Endothelial cell of umbilical vein (primary cell): ENCODE measurements around the gene METTL15. TPM values are rescaled to one million over a fixed set of nuclear protein-coding genes. Genes with fewer than 3 reads are reported as not detected.

Experiments
- BruUV-seq: library from RNA; stranded (reverse); fragments of 400-500 nt; replicated peaks from 2 replicates; lab custom pipeline; 2021; lab: Mats Ljungman, UMichigan
- CTCF ChIA-PET: fragments of 300-600, 350-600 bp; sonication (Branson Sonifier 250); formaldehyde crosslinking; loops from one replicate; lab custom pipeline; 2021; ENCODE audit warnings: antibody characterized with exemption, inconsistent platforms; lab: Charles Lee
- POLR2A ChIA-PET: fragments of 300-600, 350-600 bp; sonication (Branson Sonifier 250); formaldehyde crosslinking; loops from one replicate; lab custom pipeline; 2021; ENCODE audit warnings: antibody characterized with exemption, inconsistent platforms; lab: Charles Lee
- DNase-seq: peaks from one replicate; pipeline ENCODE4 v3.0.0-alpha.2; 2011; ENCODE audit warnings: low read depth, low spot score
- FAIRE-seq: peaks from 2 replicates; lab custom pipeline; 2011; peaks lifted over from hg19 to GRCh38; lab: Jason Lieb, UNC
- H2AFZ ChIP-seq: 2 replicates; pipeline ENCODE4 v1.6.0; 2012; ENCODE audit warnings: low read depth, low read length, control low read depth, inconsistent platforms
- H3K27ac ChIP-seq: 2 replicates; pipeline ENCODE4 v1.5.1; 2011; ENCODE audit warnings: low read depth, mild to moderate bottlenecking, control low read depth, low read length, moderate library complexity; ENCODE audit not compliant: insufficient read depth
- H3K27me3 ChIP-seq, 2 experiments: 2 replicates each; pipeline versions ENCODE4 v1.6.0 to v1.6.1; 2011; ENCODE audit warnings: low read length in 2 of 2, mixed read lengths in 1 of 2; ENCODE audit not compliant: control insufficient read depth in 2 of 2, insufficient read depth in 2 of 2
- H3K36me3 ChIP-seq, 2 experiments: 2 replicates in 1 of 2; 3 replicates in 1 of 2; pipeline ENCODE4 v1.5.1; 2011; ENCODE audit warnings: low read length in 2 of 2, mild to moderate bottlenecking in 1 of 2, moderate library complexity in 1 of 2; ENCODE audit not compliant: control insufficient read depth in 2 of 2, insufficient read depth in 2 of 2; ENCODE audit errors: extremely low read depth in 1 of 2
- H3K4me1 ChIP-seq: 3 replicates; pipeline ENCODE4 v1.5.1; 2011; ENCODE audit warnings: mild to moderate bottlenecking, low read length; ENCODE audit not compliant: control insufficient read depth, insufficient read depth; ENCODE audit errors: extremely low read depth
- H3K4me2 ChIP-seq: 2 replicates; pipeline ENCODE4 v1.6.1; 2011; ENCODE audit warnings: low read length, control low read depth, mixed read lengths; ENCODE audit not compliant: insufficient read depth
- H3K4me3 ChIP-seq, 3 experiments: fragments of 200-600 bp in 1 of 3; sonication (generic), shearing (Covaris generic) in 1 of 3; replicated peaks in 1 of 3; 2 replicates each; pipeline ENCODE4 v1.5.1; 2011 to 2016; ENCODE audit warnings: control low read depth in 3 of 3, low read length in 3 of 3, mild to moderate bottlenecking in 2 of 3, inconsistent platforms in 1 of 3, low read depth in 1 of 3, moderate library complexity in 1 of 3; ENCODE audit not compliant: insufficient read depth in 1 of 3
- H3K79me2 ChIP-seq: 2 replicates; pipeline ENCODE4 v1.6.0; 2012; ENCODE audit warnings: low read length, inconsistent platforms; ENCODE audit not compliant: control insufficient read depth, insufficient read depth
- H3K9ac ChIP-seq: replicated peaks from 2 replicates; pipeline ENCODE3; 2011; ENCODE audit warnings: low read length, control low read depth; ENCODE audit not compliant: insufficient read depth; ENCODE audit errors: extremely low read depth
- H3K9me1 ChIP-seq: replicated peaks from 3 replicates; pipeline ENCODE4 v1.6.0; 2011; ENCODE audit warnings: mild to moderate bottlenecking, low read length; ENCODE audit not compliant: control insufficient read depth, insufficient read depth; ENCODE audit errors: extremely low read depth
- H3K9me3 ChIP-seq: replicated peaks from 2 replicates; pipeline ENCODE4 v1.5.1; 2012; ENCODE audit warnings: low read length, inconsistent platforms; ENCODE audit not compliant: control insufficient read depth, insufficient read depth
- H4K20me1 ChIP-seq: replicated peaks from 2 replicates; pipeline ENCODE3; 2011; ENCODE audit warnings: mild to moderate bottlenecking, low read length; ENCODE audit not compliant: control insufficient read depth, insufficient read depth; ENCODE audit errors: extremely low read depth
- CTCF ChIP-seq, 2 donors: IDR thresholded peaks; 1 replicate in 1 of 2; 2 replicates in 1 of 2; pipeline ENCODE4 v1.5.1; 2011; ENCODE audit warnings: low read length in 2 of 2, mild to moderate bottlenecking in 2 of 2, moderate library complexity in 2 of 2, control low read depth in 1 of 2, inconsistent platforms in 1 of 2, low read depth in 1 of 2; ENCODE audit not compliant: insufficient read depth in 1 of 2; ENCODE audit errors: extremely low read depth in 1 of 2
- EZH2 ChIP-seq: IDR thresholded peaks from 2 replicates; pipeline ENCODE4 v1.6.1; 2012; ENCODE audit warnings: borderline replicate concordance, low read depth, mild to moderate bottlenecking, moderate library complexity, low read length, inconsistent platforms; ENCODE audit not compliant: severe bottlenecking
- FOS ChIP-seq: IDR thresholded peaks from 2 replicates; pipeline ENCODE4 v1.6.1; 2011; ENCODE audit warnings: mild to moderate bottlenecking, low read length, moderate library complexity, borderline replicate concordance; ENCODE audit not compliant: insufficient read depth
- GATA2 ChIP-seq: IDR thresholded peaks from 2 replicates; pipeline ENCODE4 v1.7.0; 2011; ENCODE audit warnings: low read depth, mild to moderate bottlenecking, moderate library complexity, mixed read lengths, low read length; ENCODE audit not compliant: insufficient read length, insufficient read depth
- JUN ChIP-seq: IDR thresholded peaks from 2 replicates; pipeline ENCODE4 v1.6.1; 2011; ENCODE audit warnings: borderline replicate concordance, low read depth; ENCODE audit not compliant: insufficient read length, insufficient read depth
- MAX ChIP-seq: IDR thresholded peaks from 2 replicates; pipeline ENCODE4 v1.6.1; 2011; ENCODE audit not compliant: insufficient read depth, insufficient read length
- MYC ChIP-seq: IDR thresholded peaks from one replicate; pipeline ENCODE4 v1.6.1; 2011; ENCODE audit warnings: mild to moderate bottlenecking, low read depth, low read length
- POLR2A ChIP-seq: IDR thresholded peaks from 2 replicates; pipeline ENCODE4 v1.6.1; 2012; ENCODE audit warnings: low read depth, mild to moderate bottlenecking, control low read depth, low read length
- POLR2AphosphoS5 ChIP-seq: IDR thresholded peaks from 2 replicates; pipeline ENCODE4 v1.6.1; 2012; ENCODE audit warnings: low read depth, mild to moderate bottlenecking, control low read depth, low read length, moderate library complexity; ENCODE audit not compliant: insufficient read depth
- dilution Hi-C: fragments of 300-500 bp; cut with MboI; formaldehyde crosslinking; loops from one replicate; pipeline ENCODE4 v1.15.0; 2019; ENCODE audit warnings: low sequenced_read_pairs; ENCODE audit not compliant: extremely low pct_ligation_motif_present
- intact Hi-C: fragments of 100-400 bp; cut with micrococcal nuclease; formaldehyde crosslinking; loops from one replicate; pipeline ENCODE4 v1.10.0; 2022
- polyA plus RNA-seq, 4 experiments: library from polyadenylated mRNA; depleted of rRNA in 3 of 4; stranded (reverse) in 3 of 4; unstranded in 1 of 4; fragments of >200 nt; gene quantifications; 2 replicates each; pipeline versions ENCODE4 v1.2.1 to v1.2.3, GENCODE V29; 2011 to 2012; ENCODE audit warnings: missing spikeins in 1 of 4
- total RNA-seq: library from RNA; stranded (reverse); gene quantifications from 2 replicates; pipeline ENCODE4 v1.2.3, GENCODE V29; 2021

METTL15 gene
- total and polyA plus RNA-seq, 2 donors (not counting 3 experiments of a cell fraction or from before 2014, with no cell fraction given), result 3.2 to 12.1 TPM

- intact Hi-C loops (no loop called here), dilution Hi-C loops (no loop called here)
- Histone ChIP-seq H3K9ac (no peak overlapping the region), H3K36me3 (peaks cover 0 to 2% of the 10 kb centered on the region in 2 experiments), H3K4me2 (no peak overlapping the region), H3K27ac (no peak overlapping the region), H2AFZ (no peak overlapping the region), H3K9me1 (no peaks in the 10 kb centered on the region), H3K4me1 (no peaks in the 10 kb centered on the region), H3K79me2 (peaks cover 69% of the 10 kb centered on the region), H3K4me3 (no peak overlapping the region), H4K20me1 (peaks cover 2% of the 10 kb centered on the region), H3K9me3 (no peaks in the 10 kb centered on the region), H3K27me3 (no peaks in the 10 kb centered on the region)
- FAIRE-seq, result no peak
- TF ChIP-seq CTCF (IDR thresholded peaks at IDR 0.05; ENCODE audit: extremely low read depth in 1 of 2, insufficient read depth in 1 of 2, low read depth in 1 of 2, low read length in 2 of 2), result no peak
- no peak for TF ChIP-seq MYC
- TF ChIP-seq POLR2AphosphoS5, result no peak
- TF ChIP-seq EZH2, result no peak
- no peak for TF ChIP-seq POLR2A
- TF ChIP-seq GATA2, result no peak
- TF ChIP-seq MAX, result no peak
- no peak for TF ChIP-seq FOS
- TF ChIP-seq JUN, result no peak
- no TSS peak for BruUV-seq
- CTCF ChIA-PET, result interaction anchor here (0.9 kb wide), 1 partner anchor 8 kb away, joined by 3 read pairs; no protein-coding TSS in a partner anchor
- no peak for DNase-seq
- POLR2A ChIA-PET, result no interaction called here
Observed at GRCh38 chr11:28098257-28098656, 9.9 kb upstream of the METTL15 start.
